ENCODE data around the gene ROBO1.

Gene ROBO1

DNA sequence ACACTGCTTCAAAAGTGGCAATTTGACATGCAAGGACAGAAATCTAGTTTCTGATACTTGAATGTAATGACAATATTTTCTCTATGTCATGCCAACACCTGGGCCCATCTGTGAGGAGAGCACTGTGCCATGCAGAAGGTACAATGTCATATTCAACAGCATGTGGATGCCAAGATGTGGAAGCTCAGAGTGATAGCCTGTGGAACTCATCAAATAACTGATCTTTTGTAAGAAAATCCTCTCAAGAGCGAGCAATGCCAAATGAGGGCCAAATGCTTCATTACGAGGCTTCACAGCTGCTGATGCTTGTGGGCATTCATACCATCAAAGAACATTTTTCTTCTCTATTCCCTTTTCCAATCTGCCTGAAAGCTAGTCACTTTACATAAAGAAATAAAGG lies 95.1 kb downstream of the ROBO1 start:
- TF ChIP-seq, protein P1, sequence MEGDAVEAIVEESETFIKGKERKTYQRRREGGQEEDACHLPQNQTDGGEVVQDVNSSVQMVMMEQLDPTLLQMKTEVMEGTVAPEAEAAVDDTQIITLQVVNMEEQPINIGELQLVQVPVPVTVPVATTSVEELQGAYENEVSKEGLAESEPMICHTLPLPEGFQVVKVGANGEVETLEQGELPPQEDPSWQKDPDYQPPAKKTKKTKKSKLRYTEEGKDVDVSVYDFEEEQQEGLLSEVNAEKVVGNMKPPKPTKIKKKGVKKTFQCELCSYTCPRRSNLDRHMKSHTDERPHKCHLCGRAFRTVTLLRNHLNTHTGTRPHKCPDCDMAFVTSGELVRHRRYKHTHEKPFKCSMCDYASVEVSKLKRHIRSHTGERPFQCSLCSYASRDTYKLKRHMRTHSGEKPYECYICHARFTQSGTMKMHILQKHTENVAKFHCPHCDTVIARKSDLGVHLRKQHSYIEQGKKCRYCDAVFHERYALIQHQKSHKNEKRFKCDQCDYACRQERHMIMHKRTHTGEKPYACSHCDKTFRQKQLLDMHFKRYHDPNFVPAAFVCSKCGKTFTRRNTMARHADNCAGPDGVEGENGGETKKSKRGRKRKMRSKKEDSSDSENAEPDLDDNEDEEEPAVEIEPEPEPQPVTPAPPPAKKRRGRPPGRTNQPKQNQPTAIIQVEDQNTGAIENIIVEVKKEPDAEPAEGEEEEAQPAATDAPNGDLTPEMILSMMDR (conservative IDR thresholded peaks at IDR 0.05), result no peak
- TF ChIP-seq ZFX (IDR thresholded peaks at IDR 0.05), result no peak
- no peak overlapping the region for H3K27ac ChIP-seq

GRCh38 chr3:79672075-79672474 lies 95.7 kb downstream of the ROBO1 start:
- no peak overlapping the region for H3K27ac ChIP-seq
- no peak for TF ChIP-seq ZFX (IDR thresholded peaks at IDR 0.05)
- TF ChIP-seq, protein P1 (conservative IDR thresholded peaks at IDR 0.05), result no peak

GRCh38 chr3:79670178-79670577 lies 97.6 kb downstream of the ROBO1 start:
- no peak for TF ChIP-seq ZFX (IDR thresholded peaks at IDR 0.05)
- TF ChIP-seq, protein P1 (conservative IDR thresholded peaks at IDR 0.05), result no peak
- H3K27ac ChIP-seq, result no peak overlapping the region

DNA sequence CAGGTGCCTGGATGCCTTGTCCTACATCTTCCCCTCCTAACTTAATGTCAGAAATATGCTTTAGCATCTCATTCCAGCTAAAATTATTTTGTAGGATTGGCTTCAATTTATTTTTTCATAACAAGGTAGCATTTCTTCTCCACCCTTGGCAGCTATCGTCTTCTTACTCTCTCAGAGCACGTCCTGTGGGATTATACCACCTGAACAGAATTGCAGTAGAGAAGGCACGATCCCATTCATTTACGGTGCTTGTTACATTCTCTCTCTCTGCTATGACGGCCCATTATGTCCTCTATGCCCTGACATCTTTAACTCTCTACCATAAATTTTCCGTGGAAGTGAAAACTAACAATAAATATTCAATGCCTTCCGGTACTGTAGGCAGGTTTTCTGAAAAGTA lies 103.3 kb downstream of the ROBO1 start:
- H3K27ac ChIP-seq, result no peak overlapping the region

GRCh38 chr3:79661896-79662295 lies 105.9 kb downstream of the ROBO1 start:
- TF ChIP-seq, protein P1 (conservative IDR thresholded peaks at IDR 0.05), result no peak
- TF ChIP-seq ZFX (IDR thresholded peaks at IDR 0.05), result no peak
- H3K27ac ChIP-seq, result no peak overlapping the region

More for the DNA sequence above, 103.3 kb downstream of the ROBO1 start:
- TF ChIP-seq ZFX (IDR thresholded peaks at IDR 0.05), result no peak
- TF ChIP-seq, protein P1 (conservative IDR thresholded peaks at IDR 0.05), result no peak

DNA sequence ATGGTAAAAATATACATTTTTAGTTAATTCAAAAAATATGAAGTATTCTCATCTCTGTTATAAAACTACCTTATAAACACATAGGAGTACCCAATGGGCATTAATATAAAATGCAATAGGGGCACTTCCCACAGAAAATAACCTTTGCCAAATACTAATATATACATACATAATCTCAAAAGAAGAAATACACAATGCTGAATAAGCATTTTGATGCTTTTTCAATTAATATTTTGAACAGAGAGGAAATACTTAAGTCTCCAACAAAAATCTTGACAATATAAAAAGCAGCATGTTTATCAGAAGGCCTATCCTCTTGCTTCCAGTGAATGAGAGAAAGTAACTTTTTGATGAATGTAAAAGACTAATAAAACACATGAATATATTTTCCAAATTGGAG lies 110.7 kb downstream of the ROBO1 start:
- no peak overlapping the region for H3K27ac ChIP-seq
- no peak for TF ChIP-seq ZFX (IDR thresholded peaks at IDR 0.05)
- TF ChIP-seq, protein P1 (conservative IDR thresholded peaks at IDR 0.05), result no peak

GRCh38 chr3:79654019-79654418 lies 113.8 kb downstream of the ROBO1 start:
- H3K27ac ChIP-seq, result no peak overlapping the region
- no peak for TF ChIP-seq ZFX (IDR thresholded peaks at IDR 0.05)
- TF ChIP-seq, protein P1 (conservative IDR thresholded peaks at IDR 0.05), result no peak
